Measurements from ENCODE around the gene MCL1. TPM values are rescaled to one million over a fixed set of nuclear protein-coding genes. Genes with fewer than 3 reads are reported as not detected.

MCL1 gene
- total and polyA plus RNA-seq, 10 of the 15 experiments (the other 5 are each of a cell fraction or from before 2014, with no cell fraction given) = 18.1 to 148 (median 86.4) TPM

GRCh38 chr1:150560011-150560438, 19.4 kb downstream of the MCL1 start (continued):
- TF ChIP-seq PBX3 (IDR thresholded peaks at IDR 0.05; ENCODE audit: insufficient replicate concordance, low read depth, low read length) (no peak), HDAC6 (IDR thresholded peaks at IDR 0.05; ENCODE audit: unreplicated experiment) (no peak), POLR2AphosphoS2 (IDR thresholded peaks at IDR 0.05; ENCODE audit: low read depth, low read length) (no peak), RFX5 (IDR thresholded peaks at IDR 0.05; ENCODE audit: low read depth, low read length) (no peak), ZNF207 (IDR thresholded peaks at IDR 0.05; ENCODE audit: borderline replicate concordance) (no peak), SUPT20H (IDR thresholded peaks at IDR 0.05; ENCODE audit: borderline replicate concordance, control insufficient read depth, low read depth, low read length) (no peak), WRNIP1 (IDR thresholded peaks at IDR 0.05; ENCODE audit: borderline replicate concordance, low read depth, low read length) (no peak), ZBTB4 (CRISPR knock-in tag; IDR thresholded peaks at IDR 0.05) (no peak), ZNF274 (IDR thresholded peaks at IDR 0.05; ENCODE audit: insufficient read depth, insufficient read length) (no peak), ZBTB11 (CRISPR knock-in tag; IDR thresholded peaks at IDR 0.05) (no peak)
- TF ChIP-seq, protein P1, sequence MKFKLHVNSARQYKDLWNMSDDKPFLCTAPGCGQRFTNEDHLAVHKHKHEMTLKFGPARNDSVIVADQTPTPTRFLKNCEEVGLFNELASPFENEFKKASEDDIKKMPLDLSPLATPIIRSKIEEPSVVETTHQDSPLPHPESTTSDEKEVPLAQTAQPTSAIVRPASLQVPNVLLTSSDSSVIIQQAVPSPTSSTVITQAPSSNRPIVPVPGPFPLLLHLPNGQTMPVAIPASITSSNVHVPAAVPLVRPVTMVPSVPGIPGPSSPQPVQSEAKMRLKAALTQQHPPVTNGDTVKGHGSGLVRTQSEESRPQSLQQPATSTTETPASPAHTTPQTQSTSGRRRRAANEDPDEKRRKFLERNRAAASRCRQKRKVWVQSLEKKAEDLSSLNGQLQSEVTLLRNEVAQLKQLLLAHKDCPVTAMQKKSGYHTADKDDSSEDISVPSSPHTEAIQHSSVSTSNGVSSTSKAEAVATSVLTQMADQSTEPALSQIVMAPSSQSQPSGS (IDR thresholded peaks at IDR 0.05; ENCODE audit: low read length) = no peak
- TF ChIP-seq, protein P2, sequence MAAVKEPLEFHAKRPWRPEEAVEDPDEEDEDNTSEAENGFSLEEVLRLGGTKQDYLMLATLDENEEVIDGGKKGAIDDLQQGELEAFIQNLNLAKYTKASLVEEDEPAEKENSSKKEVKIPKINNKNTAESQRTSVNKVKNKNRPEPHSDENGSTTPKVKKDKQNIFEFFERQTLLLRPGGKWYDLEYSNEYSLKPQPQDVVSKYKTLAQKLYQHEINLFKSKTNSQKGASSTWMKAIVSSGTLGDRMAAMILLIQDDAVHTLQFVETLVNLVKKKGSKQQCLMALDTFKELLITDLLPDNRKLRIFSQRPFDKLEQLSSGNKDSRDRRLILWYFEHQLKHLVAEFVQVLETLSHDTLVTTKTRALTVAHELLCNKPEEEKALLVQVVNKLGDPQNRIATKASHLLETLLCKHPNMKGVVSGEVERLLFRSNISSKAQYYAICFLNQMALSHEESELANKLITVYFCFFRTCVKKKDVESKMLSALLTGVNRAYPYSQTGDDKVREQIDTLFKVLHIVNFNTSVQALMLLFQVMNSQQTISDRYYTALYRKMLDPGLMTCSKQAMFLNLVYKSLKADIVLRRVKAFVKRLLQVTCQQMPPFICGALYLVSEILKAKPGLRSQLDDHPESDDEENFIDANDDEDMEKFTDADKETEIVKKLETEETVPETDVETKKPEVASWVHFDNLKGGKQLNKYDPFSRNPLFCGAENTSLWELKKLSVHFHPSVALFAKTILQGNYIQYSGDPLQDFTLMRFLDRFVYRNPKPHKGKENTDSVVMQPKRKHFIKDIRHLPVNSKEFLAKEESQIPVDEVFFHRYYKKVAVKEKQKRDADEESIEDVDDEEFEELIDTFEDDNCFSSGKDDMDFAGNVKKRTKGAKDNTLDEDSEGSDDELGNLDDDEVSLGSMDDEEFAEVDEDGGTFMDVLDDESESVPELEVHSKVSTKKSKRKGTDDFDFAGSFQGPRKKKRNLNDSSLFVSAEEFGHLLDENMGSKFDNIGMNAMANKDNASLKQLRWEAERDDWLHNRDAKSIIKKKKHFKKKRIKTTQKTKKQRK (IDR thresholded peaks at IDR 0.05; ENCODE audit: low read depth, low read length) = no peak
- TF ChIP-seq, protein P3, sequence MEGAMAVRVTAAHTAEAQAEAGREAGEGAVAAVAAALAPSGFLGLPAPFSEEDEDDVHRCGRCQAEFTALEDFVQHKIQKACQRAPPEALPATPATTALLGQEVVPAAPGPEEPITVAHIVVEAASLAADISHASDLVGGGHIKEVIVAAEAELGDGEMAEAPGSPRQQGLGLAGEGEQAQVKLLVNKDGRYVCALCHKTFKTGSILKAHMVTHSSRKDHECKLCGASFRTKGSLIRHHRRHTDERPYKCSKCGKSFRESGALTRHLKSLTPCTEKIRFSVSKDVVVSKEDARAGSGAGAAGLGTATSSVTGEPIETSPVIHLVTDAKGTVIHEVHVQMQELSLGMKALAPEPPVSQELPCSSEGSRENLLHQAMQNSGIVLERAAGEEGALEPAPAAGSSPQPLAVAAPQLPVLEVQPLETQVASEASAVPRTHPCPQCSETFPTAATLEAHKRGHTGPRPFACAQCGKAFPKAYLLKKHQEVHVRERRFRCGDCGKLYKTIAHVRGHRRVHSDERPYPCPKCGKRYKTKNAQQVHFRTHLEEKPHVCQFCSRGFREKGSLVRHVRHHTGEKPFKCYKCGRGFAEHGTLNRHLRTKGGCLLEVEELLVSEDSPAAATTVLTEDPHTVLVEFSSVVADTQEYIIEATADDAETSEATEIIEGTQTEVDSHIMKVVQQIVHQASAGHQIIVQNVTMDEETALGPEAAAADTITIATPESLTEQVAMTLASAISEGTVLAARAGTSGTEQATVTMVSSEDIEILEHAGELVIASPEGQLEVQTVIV (IDR thresholded peaks at IDR 0.05; ENCODE audit: borderline replicate concordance, partially characterized antibody) = no peak
